ENCODE measurements around the gene SLC6A19. TPM values are rescaled to one million over a fixed set of nuclear protein-coding genes. Genes with fewer than 3 reads are reported as not detected.

SLC6A19 gene
- total RNA-seq, 4 donors from 2014 or later: not detected

DNA sequence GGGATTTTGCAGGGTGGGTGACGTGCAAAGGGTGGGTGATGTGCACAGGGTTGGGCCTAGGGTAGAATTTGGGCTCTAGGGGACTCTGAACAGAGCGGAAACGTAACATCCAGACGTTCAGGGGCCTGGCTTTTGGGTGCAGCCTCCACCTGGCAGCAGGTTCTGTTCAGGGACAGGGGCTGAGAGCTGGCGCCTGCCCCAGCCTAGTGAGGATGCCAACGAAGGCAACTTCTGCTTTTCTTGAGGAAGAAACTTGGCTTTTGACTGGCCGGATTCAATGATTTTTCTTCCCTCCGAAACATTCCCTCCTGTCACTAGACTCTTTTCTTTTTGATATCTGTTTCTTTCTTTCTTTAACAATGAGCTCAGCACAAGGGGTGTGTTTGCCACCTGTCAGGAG is 38.6 kb upstream of the SLC6A19 start:
- no peak for TF ChIP-seq CTCF (IDR thresholded peaks at IDR 0.05; ENCODE audit: low read depth)

DNA sequence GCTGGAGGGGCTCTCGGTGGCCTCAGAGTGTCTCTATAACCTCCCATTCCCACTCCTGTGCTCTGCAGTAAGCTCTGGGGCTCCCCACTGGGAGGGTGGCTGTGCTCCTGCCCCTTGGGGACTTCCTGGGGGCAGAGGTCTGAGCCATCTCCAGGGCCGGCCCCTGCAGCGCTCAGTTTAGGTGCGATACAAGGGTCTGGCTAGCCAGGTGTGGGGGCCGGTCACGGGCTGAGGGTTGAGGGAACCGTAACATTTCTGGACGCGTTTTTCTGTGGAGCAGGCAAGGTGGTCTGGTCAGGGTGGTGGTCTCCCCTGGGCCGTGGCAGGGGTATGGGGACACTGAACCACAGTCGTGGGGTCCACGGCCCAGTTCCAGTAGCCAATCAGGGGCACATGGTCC is 38.0 kb upstream of the SLC6A19 start:
- no peak for TF ChIP-seq CTCF (IDR thresholded peaks at IDR 0.05; ENCODE audit: low read depth)

DNA sequence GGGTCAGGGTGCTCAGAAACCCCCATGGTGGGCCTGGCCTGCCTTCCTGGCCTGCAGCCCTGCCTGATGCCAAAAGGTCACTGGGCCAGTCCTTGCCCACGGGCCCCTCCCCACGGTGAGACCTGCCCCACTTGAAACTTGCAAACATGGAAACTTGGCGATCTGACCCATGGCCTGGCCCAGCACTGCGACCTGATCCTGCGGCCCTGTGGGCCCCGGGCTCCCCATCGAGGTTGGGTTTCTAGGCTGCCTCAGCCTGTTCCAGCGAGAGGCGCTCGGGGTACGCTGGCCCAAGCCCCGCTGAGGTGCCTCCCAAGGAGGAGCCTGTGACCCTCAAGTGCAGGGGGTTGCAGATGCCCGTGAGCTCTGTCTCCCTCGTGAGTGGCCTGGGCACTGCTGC is 37.5 kb upstream of the SLC6A19 start:
- TF ChIP-seq CTCF (IDR thresholded peaks at IDR 0.05; ENCODE audit: low read depth): no peak

- no peak for TF ChIP-seq CTCF (IDR thresholded peaks at IDR 0.05; ENCODE audit: low read depth)
Measured at GRCh38 chr5:1164696-1165630, 36.4 kb upstream of the SLC6A19 start.

- no peak for TF ChIP-seq CTCF (IDR thresholded peaks at IDR 0.05; ENCODE audit: low read depth)
Measured at GRCh38 chr5:1165864-1166263, 35.5 kb upstream of the SLC6A19 start.

DNA sequence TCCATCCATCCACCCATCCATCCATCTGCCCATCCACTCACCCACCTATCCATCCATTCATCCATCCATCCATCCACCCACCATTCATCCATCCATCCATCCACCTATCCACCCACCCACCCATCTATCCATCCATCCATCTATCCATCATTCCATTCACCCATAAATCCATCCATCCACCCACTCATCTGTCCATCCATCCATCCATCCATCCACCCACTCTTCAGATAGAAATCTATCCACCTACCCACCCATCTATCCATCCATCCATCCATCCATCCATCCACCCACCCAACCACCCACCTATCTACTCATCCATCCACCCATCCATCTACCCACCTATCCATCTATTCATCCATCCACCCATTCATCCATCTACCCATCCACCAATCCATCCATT is 35.0 kb upstream of the SLC6A19 start:
- TF ChIP-seq CTCF (IDR thresholded peaks at IDR 0.05; ENCODE audit: low read depth): no peak

DNA sequence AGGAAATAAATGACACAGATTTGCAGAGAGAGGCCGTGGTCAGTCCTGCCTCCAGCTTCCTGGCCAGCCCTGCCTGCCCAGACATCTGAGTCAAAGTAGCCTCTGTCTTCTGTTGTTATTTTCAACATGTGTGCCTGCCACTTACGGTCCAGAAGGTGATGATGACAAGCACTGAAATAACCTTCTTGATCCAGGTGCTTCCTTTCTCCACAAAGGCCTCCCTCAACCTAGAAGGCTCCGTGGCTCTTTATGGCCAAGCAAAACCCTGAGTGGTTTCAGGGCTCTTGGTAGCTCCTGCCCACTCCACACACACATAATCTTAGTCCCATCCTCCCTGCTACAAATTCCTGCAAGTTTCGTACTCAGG is 34.1 kb upstream of the SLC6A19 start:
- TF ChIP-seq CTCF (IDR thresholded peaks at IDR 0.05; ENCODE audit: low read depth): no peak
